ENCODE results near the gene TMEM117.
"Not testable (repeated sequence)": the region's sequence is repeated elsewhere in the genome, so short reads cannot be mapped to it uniquely, and the experiment has no call there.

TMEM117 gene

GRCh38 chr12:43841253-43841652, 5.4 kb downstream of the TMEM117 start:
- DNase-seq, result no peak

- no peak for DNase-seq
Measured at GRCh38 chr12:43842259-43842658, 6.4 kb downstream of the TMEM117 start.

- DNase-seq, result not testable (repeated sequence)
Measured at GRCh38 chr12:43847425-43848225, 11.7 kb downstream of the TMEM117 start.

- no peak for DNase-seq
Measured at GRCh38 chr12:43848226-43848507, 12.3 kb downstream of the TMEM117 start.

GRCh38 chr12:43848786-43849185, 12.9 kb downstream of the TMEM117 start:
- DNase-seq, result no peak

GRCh38 chr12:43852744-43853143, 16.9 kb downstream of the TMEM117 start:
- DNase-seq, result no peak

- DNase-seq, result no peak
Measured at GRCh38 chr12:43856972-43857371, 21.1 kb downstream of the TMEM117 start.

GRCh38 chr12:43858096-43858495, 22.2 kb downstream of the TMEM117 start:
- DNase-seq, result no peak

- no peak for DNase-seq
Measured at GRCh38 chr12:43858991-43859390, 23.1 kb downstream of the TMEM117 start.

GRCh38 chr12:43861015-43861839, 25.3 kb downstream of the TMEM117 start:
- no peak for DNase-seq

GRCh38 chr12:43861840-43862150, 25.9 kb downstream of the TMEM117 start:
- no peak for DNase-seq

GRCh38 chr12:43863770-43864366, 28.0 kb downstream of the TMEM117 start:
- no peak for DNase-seq

GRCh38 chr12:43864557-43864956, 28.7 kb downstream of the TMEM117 start:
- DNase-seq, result not testable (repeated sequence)

GRCh38 chr12:43869184-43869583, 33.3 kb downstream of the TMEM117 start:
- DNase-seq, result no peak

- not testable (repeated sequence) for DNase-seq
Measured at GRCh38 chr12:43869765-43870164, 33.9 kb downstream of the TMEM117 start.

- DNase-seq, result not testable (repeated sequence)
Measured at GRCh38 chr12:43871258-43871657, 35.4 kb downstream of the TMEM117 start.

- no peak for DNase-seq
Measured at GRCh38 chr12:43872396-43872795, 36.5 kb downstream of the TMEM117 start.

GRCh38 chr12:43878050-43878449, 42.2 kb downstream of the TMEM117 start:
- no peak for DNase-seq

- DNase-seq, result no peak
Measured at GRCh38 chr12:43880547-43880946, 44.7 kb downstream of the TMEM117 start.

GRCh38 chr12:43882578-43883178, 46.8 kb downstream of the TMEM117 start:
- DNase-seq, result no peak

GRCh38 chr12:43883311-43883710, 47.4 kb downstream of the TMEM117 start:
- no peak for DNase-seq

GRCh38 chr12:43883748-43884147, 47.9 kb downstream of the TMEM117 start:
- DNase-seq, result no peak

GRCh38 chr12:43884683-43885410, 49.0 kb downstream of the TMEM117 start:
- DNase-seq, result no peak

All from activated T-cell treated with anti-CD3 and anti-CD28 coated beads for 4 hours (primary cell).